Left lung (tissue), 10 donors: ENCODE results near the gene ERMP1. TPM values are rescaled to one million over a fixed set of nuclear protein-coding genes. Genes with fewer than 3 reads are reported as not detected.

Source experiments
- ATAC-seq: fragments of 200-7000 bp; cut with Tn5 transposase; one replicate; pipeline ENCODE4 v1.9.1; 2020; ENCODE audit warnings: moderate library complexity
- DNase-seq, 4 donors: peaks; one replicate each; pipeline ENCODE4 v3.0.0-alpha.2; 2013 to 2020
- H3K27ac ChIP-seq, 2 donors: fragments of 200-600 bp; sonication (generic) in 1 of 2; one replicate each; pipeline versions ENCODE4 v1.5.0 to v1.8.0; 2020 to 2021
- H3K27me3 ChIP-seq, 2 donors: fragments of 200-600 bp; sonication (generic) in 1 of 2; one replicate each; pipeline versions ENCODE4 v1.5.0 to v1.8.0; 2020 to 2021
- H3K36me3 ChIP-seq, 2 donors: fragments of 200-600 bp; sonication (generic) in 1 of 2; one replicate each; pipeline versions ENCODE4 v1.5.0 to v1.8.0; 2020 to 2021
- H3K4me1 ChIP-seq, 2 donors: fragments of 200-600 bp; one replicate each; pipeline ENCODE4 v1.8.0; 2021
- H3K4me3 ChIP-seq, 2 donors: fragments of 200-600 bp; sonication (generic) in 1 of 2; one replicate each; pipeline versions ENCODE4 v1.5.0 to v1.8.0; 2020 to 2021; ENCODE audit warnings: mild to moderate bottlenecking in 1 of 2
- H3K9me3 ChIP-seq, 2 donors: fragments of 200-600 bp; sonication (generic) in 1 of 2; one replicate each; pipeline versions ENCODE4 v1.5.0 to v1.8.0; 2020 to 2021
- CTCF ChIP-seq, 2 donors: fragments of 200-600 bp; sonication (generic) in 1 of 2; IDR thresholded peaks; one replicate each; pipeline versions ENCODE4 v1.5.0 to v1.8.0; 2021; ENCODE audit warnings: antibody characterized with exemption in 2 of 2
- intact Hi-C, 2 donors: fragments of 100-400 bp; cut with DNase I; formaldehyde crosslinking; loops; one replicate each; pipeline versions ENCODE4 v1.11.2 to v1.14.2; 2022
- polyA plus RNA-seq, 6 donors: library from polyadenylated mRNA; unstranded; fragments of 120-200 nt; gene quantifications; one replicate each; pipeline ENCODE4 v1.2.1, GENCODE V29; 2013; ENCODE audit not compliant: insufficient read length in 6 of 6
- total RNA-seq, 2 donors: library from RNA; stranded (reverse); fragmentation: NEBNext Ultra II Directional; extraction: Animal tissue kit (Norgen Biotek cat#: 25700); gene quantifications; one replicate each; pipeline ENCODE4 v1.2.1, GENCODE V29; 2021
- donor health status: DM: no; HTN: yes; CAD: no.
- donor health status: DM: no; HTN: no; CAD: no.

ERMP1 gene
- total and polyA plus RNA-seq, 8 donors: 18.5 to 28.9 (median 25.0) TPM

- intact Hi-C loops: no loop called here
- DNase-seq: no peak
- H3K27me3 ChIP-seq: no peaks in the 10 kb centered on the region
Measured at GRCh38 chr9:5857928-5858327, 25.0 kb upstream of the ERMP1 start.

GRCh38 chr9:5854063-5854790, 21.3 kb upstream of the ERMP1 start:
- H3K4me3 ChIP-seq: no peak overlapping the region

More at GRCh38 chr9:5857928-5858327, 25.0 kb upstream of the ERMP1 start:
- peak; percentile 45 for ATAC-seq
- TF ChIP-seq CTCF (IDR thresholded peaks at IDR 0.05): no peak
- Histone ChIP-seq H3K9me3 (no peaks in the 10 kb centered on the region), H3K27ac (no peak overlapping the region), H3K4me3 (no peak overlapping the region), H3K36me3 (no peaks in the 10 kb centered on the region), H3K4me1 (no peaks in the 10 kb centered on the region)

GRCh38 chr9:5853617-5854016, 20.7 kb upstream of the ERMP1 start:
- Histone ChIP-seq H3K36me3 (no peaks in the 10 kb centered on the region), H3K9me3 (no peaks in the 10 kb centered on the region), H3K27ac (no peak overlapping the region), H3K27me3 (no peaks in the 10 kb centered on the region), H3K4me1 (no peaks in the 10 kb centered on the region), H3K4me3 (no peak overlapping the region)
- no peak for DNase-seq
- no peak for ATAC-seq
- no peak for TF ChIP-seq CTCF (IDR thresholded peaks at IDR 0.05)
- intact Hi-C loops: no loop called here

More at GRCh38 chr9:5854063-5854790, 21.3 kb upstream of the ERMP1 start:
- no peak for DNase-seq
- no peaks in the 10 kb centered on the region for H3K36me3 ChIP-seq
- intact Hi-C loops: no loop called here
- no peak for TF ChIP-seq CTCF (IDR thresholded peaks at IDR 0.05)
- no peaks in the 10 kb centered on the region for H3K4me1 ChIP-seq
- ATAC-seq: no peak
- no peaks in the 10 kb centered on the region for H3K9me3 ChIP-seq
- H3K27me3 ChIP-seq: no peaks in the 10 kb centered on the region
- H3K27ac ChIP-seq: no peak overlapping the region

GRCh38 chr9:5852987-5853386, 20.1 kb upstream of the ERMP1 start:
- DNase-seq: no peak

GRCh38 chr9:5851445-5851844, 18.5 kb upstream of the ERMP1 start:
- peak; percentile 77 for ATAC-seq
- intact Hi-C loops: no loop called here
- Histone ChIP-seq H3K27ac (no peak overlapping the region), H3K27me3 (no peaks in the 10 kb centered on the region), H3K36me3 (no peaks in the 10 kb centered on the region), H3K4me1 (no peaks in the 10 kb centered on the region), H3K9me3 (no peaks in the 10 kb centered on the region), H3K4me3 (no peak overlapping the region)
- TF ChIP-seq CTCF (IDR thresholded peaks at IDR 0.05): no peak
- no peak for DNase-seq

More at GRCh38 chr9:5852987-5853386, 20.1 kb upstream of the ERMP1 start:
- TF ChIP-seq CTCF (IDR thresholded peaks at IDR 0.05): no peak
- H3K36me3 ChIP-seq: no peaks in the 10 kb centered on the region
- H3K4me1 ChIP-seq: no peaks in the 10 kb centered on the region
- ATAC-seq: no peak
- H3K9me3 ChIP-seq: no peaks in the 10 kb centered on the region
- H3K4me3 ChIP-seq: no peak overlapping the region
- no peaks in the 10 kb centered on the region for H3K27me3 ChIP-seq
- intact Hi-C loops: no loop called here
- H3K27ac ChIP-seq: no peak overlapping the region
